ENCODE data around the gene BEST1.

The BEST1 gene

GRCh38 chr11:61911701-61912529, 38.2 kb upstream of the BEST1 start:
- no peak for DNase-seq (ENCODE audit: extremely low read depth, low read depth)

GRCh38 chr11:61912530-61912898, 37.6 kb upstream of the BEST1 start:
- DNase-seq (ENCODE audit: extremely low read depth, low read depth): no peak
- no peak for TF ChIP-seq CTCF (IDR thresholded peaks at IDR 0.05; ENCODE audit: low read depth, low read length)

More at GRCh38 chr11:61911701-61912529, 38.2 kb upstream of the BEST1 start:
- no peak for TF ChIP-seq CTCF (IDR thresholded peaks at IDR 0.05; ENCODE audit: low read depth, low read length)

- no peak for DNase-seq (ENCODE audit: extremely low read depth, low read depth)
These were observed 37.0 kb upstream of the BEST1 start for GRCh38 chr11:61912991-61913698.

GRCh38 chr11:61913699-61914395, 36.3 kb upstream of the BEST1 start:
- no peak for TF ChIP-seq CTCF (IDR thresholded peaks at IDR 0.05; ENCODE audit: low read depth, low read length)
- DNase-seq (ENCODE audit: extremely low read depth, low read depth): no peak

More at GRCh38 chr11:61912991-61913698, 37.0 kb upstream of the BEST1 start:
- no peak for TF ChIP-seq CTCF (IDR thresholded peaks at IDR 0.05; ENCODE audit: low read depth, low read length)

GRCh38 chr11:61914471-61915171, 35.5 kb upstream of the BEST1 start:
- no peak for DNase-seq (ENCODE audit: extremely low read depth, low read depth)
- TF ChIP-seq CTCF (IDR thresholded peaks at IDR 0.05; ENCODE audit: low read depth, low read length): no peak

GRCh38 chr11:61916737-61917333, 33.3 kb upstream of the BEST1 start:
- DNase-seq (ENCODE audit: extremely low read depth, low read depth): no peak
- TF ChIP-seq CTCF (IDR thresholded peaks at IDR 0.05; ENCODE audit: low read depth, low read length): no peak
